ENCODE data around the gene UBAP2. TPM values are rescaled to one million over a fixed set of nuclear protein-coding genes. Genes with fewer than 3 reads are reported as not detected.
"Not testable (repeated sequence)": the region's sequence is repeated elsewhere in the genome, so short reads cannot be mapped to it uniquely, and the experiment has no call there.

The UBAP2 gene
- total RNA-seq, 1 donor from 2014 or later: 40.4 TPM

DNA sequence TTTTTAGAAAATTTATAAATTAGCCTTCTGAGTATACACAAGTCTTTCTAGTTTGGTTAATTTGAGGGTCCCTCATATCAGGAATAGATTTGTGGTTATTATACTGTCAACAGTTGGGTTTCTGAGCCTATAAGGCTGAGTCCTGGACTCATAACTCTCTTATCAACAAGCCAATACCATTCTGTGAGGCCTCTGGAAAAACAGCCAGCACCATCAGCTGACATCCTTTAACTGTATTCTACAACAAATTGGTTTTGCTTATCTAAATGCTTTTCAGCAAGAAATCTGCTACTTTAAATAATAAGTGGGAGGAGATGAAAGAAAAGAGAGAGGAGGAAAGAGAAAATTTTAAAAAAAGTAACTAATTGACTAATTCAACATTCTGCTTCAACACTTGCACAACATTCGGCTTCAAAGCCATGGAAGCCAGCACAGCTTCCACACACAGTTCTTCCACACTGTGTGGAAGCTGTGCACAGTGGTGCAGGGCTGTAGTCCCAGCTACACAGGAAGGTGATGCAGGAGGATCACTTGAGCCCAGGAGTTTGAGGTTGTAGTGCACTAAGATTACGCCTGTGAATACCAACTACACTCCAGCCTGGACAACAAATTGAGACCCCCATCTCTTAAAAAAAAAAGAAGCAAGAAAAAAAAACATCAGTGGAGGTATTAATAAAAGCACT is 84.5 kb downstream of the UBAP2 start:
- no peak for DNase-seq (ENCODE audit: low read depth)

DNA sequence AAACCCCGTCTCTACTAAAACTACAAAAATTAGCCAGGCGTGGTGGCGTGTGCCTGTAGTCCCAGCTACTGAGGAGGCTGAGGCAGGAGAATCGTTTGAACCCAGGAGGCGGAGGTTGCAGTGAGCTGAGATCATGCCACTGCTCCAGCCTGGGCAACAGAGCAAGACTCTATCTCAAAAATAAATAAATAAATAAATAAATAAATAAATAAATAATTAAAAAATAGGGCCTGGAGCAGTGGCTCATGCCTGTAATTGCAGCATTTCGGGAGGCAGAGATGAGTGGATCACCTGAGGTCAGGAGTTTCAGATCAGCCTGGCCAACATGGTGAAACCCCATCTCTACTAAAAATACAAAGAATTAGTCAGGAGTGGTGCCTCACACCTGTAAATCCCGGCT is 86.2 kb downstream of the UBAP2 start:
- not testable (repeated sequence) for DNase-seq (ENCODE audit: low read depth)

DNA sequence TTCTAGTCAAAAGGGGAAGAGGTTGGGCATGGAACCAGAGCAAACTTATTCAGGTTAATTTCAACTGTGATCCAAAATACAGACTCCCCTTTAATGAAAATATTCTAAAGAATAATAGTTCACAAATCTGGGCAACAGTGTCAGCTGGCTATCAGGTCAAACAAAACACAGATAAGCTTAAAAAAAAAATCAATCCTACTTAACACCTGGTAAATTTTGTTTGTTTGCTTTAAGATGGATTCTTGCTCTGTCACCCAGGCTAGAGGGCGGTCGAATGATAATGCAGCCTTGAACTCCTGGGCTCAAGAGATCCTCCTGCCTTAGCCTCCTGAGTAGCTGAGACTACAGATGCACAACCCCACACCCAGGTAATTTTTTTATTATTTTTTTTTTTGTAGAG is 89.0 kb downstream of the UBAP2 start:
- no peak for DNase-seq (ENCODE audit: low read depth)

DNA sequence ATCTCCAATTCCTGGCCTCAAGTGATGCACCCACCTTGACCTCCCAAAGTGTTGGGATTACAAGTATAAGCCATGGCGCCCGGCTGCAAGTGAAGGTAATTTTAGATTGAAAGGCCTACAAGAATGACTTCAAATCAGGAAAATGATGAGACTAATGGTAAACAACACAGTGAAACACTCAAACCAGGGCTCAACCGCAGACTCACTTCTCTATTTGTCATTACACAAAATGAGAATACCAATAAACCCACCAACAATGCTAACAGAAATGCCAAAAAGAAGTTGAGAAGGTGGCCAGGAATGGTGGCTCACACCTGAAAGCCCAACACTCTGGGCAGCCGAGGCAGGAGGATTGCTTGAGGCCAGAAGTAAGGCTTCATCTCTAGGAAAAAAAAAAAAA is 92.1 kb downstream of the UBAP2 start:
- DNase-seq (ENCODE audit: low read depth): no peak

DNA sequence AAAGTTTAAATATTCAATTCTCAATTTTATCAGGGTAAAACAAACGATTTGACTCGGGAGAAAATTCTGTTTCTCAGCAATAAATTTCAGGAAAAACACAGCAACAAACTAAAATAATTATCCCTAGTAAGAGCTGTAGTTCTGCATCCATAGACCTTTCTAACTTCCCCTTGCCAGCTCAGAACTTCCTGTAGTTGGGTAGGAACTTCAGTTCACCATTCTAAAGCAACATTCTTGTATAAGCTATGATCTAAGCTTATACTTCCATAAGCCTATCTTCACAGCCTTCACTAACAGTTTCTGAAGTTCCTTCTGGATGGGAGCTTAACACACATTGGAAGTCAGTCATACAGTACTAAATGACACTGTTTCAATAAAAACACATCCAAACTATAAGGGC is 96.6 kb downstream of the UBAP2 start:
- no peak for DNase-seq (ENCODE audit: low read depth)

DNA sequence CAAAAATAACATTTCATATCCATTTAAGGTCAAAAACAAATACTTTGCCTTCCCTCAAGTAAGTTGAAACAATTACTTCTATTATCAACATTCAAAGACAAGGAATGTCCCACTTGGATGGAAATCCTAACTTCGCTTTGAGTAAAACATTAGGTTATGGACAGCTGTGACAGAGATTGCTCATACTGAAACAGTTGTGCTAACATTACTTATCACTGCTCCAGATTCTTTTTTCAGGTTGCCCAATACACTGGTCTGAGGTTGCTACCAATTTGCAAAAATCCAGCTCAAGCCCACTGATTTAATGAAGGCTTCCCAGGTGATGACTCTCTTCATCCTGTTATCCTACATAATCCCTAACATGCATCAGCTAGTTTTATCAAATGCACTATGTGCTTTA is 98.3 kb downstream of the UBAP2 start:
- DNase-seq (ENCODE audit: low read depth): no peak

DNA sequence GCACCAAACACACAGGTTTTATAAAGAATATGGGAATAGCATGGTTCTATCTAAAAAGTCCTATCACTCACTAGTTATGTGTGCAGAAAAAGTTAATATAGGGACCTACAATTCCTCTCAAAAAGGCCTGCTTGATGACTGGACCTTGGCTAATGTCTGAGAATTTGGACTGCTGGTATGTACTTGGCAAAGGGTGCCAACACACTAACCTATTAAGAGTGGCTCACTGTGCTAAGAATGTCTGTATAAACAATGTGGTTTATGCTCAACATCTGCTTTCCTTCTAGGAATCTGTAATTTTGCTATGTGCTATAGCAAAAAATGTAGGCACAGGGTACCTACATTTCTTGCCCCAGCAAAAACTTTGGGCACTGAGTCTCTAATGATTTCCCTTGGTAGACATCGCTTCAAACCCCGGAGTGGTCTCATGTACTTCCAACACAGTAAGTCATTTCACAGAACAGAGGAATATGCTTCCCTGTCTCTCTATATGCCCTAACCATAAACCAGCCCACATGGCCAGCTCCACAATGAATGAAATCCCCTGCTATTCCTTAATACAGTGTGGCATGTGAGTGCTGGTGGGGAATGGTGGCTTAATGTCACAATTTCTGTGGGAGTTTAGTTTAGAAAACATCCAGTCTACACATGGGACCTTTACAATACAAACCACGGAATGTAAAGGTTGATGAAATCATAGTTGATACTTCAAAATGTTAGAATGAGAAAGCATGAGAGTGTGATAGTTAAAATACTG is 101.7 kb downstream of the UBAP2 start:
- DNase-seq (ENCODE audit: low read depth): peak; percentile 97

DNA sequence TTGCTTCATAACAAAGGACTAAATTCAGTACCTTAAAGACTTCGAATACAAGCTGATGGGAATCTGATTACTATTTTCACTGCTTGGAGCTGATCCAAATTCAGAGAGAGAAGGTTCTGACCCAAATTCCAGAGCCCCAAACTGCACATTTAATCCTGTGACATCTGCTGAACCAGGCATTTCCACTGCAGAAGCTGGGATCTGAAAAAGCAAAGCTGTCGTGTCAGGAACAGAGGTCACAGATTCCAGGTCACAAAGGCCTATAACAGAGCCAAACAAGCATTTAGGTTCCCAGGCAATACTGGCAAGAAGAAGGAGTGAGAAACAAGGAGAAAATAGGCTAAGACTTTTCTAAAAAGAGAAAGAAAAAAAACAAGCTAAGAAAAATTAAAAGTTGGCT is 105.3 kb downstream of the UBAP2 start:
- no peak for DNase-seq (ENCODE audit: low read depth)

DNA sequence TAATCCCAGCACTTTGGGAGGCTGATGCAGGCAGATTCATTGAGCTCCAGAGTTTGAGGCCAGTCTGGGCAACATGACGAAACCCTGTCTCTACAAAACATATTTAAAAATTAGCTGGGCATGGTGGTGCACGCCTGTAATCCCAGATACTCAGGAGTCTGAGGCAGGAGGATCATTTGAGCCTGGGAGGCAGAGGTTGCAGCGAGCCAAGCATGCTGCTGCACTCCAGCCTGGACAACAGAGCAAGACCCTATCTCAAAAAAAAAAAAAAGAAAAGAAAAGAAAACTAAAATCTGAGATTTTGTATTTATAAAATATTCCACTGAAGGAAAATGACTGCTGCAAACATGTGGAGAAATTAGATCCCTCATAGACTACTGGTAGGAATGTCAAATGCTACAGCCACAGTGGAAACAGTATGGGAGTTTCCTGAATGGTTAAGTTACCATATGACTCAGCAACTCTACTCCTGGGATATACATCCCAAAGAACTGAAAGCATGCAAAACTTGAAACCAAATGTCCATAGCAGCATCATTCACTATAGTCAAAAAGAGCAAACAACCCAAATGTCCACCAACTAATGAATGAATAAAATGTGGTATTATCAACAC is 106.1 kb downstream of the UBAP2 start:
- DNase-seq (ENCODE audit: low read depth): peak; percentile 64

DNA sequence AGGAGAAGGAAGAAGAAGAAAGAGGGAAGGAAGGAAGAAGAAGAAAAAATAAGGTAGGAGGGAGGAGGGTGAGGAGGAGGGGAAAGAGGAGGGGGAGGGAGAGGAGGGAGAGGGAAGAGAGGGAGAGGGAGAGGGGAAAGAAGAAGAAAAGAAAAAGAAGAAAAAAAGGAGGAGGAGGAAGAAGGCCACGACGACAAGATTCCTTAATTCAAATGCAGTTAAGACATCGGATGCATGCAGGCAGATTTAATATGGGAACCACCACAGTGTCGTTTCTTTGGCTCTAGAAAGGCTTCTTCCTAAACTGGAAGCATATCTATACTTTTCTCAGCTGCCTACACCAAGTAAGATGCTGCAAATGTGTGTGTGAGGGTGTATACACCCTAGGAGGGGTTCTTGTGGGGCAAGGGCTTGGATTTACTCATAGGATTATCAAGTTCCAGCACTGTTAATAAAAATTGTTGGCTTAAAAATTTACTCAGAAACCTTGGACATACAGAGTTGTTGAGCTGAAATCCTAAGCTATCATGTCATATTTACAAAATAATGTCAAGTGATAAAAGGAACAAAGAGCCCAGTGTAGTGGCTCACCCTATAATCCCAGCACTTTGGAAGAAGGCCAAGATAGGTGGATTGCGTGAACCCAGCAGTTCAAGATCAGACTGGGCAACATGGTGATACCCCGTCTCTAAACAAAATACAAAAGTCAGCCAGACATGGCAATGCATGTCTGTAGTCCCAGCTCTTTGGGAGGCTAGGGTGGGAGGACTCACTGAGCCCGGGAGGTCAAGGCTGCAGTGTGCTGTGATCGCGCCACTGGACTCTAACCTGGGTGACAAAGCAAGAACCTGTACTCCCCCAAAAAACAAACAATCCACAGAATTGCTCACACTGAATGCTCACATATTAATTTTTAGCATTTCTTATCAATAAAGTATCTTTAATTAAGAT is 108.5 kb downstream of the UBAP2 start:
- no peak for DNase-seq (ENCODE audit: low read depth)

DNA sequence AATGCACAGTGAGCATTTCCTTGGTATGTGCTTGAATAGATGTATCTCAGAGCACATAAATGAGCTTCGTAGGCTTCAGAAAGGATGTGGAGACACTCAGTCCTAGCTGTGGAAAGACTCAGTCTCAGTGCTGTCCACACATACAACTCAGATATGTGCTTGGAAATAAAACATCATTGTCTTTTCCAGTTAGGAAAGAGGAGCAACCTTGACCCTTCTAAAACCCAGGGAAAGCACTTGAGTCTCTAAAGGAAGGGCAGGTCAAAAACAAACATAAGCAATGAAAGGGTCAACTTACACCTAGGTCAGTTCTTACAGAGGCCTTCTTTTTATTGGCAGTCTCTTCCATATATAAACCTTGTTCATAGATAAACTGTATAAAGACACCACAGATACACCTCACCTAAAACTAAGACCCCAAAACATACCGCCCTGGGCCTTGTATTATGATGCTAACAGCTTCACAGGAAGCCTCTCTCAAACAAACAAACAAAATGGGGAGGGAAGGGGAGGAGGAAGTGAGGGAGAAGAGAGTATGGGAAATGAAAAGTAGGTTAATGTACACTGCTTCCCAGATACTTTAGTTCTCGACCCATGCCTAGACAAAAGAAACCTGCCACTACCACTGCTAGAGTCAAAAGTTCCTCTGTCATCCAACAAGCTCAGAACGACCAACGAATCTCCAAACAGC is 114.4 kb downstream of the UBAP2 start:
- DNase-seq (ENCODE audit: low read depth): no peak

DNA sequence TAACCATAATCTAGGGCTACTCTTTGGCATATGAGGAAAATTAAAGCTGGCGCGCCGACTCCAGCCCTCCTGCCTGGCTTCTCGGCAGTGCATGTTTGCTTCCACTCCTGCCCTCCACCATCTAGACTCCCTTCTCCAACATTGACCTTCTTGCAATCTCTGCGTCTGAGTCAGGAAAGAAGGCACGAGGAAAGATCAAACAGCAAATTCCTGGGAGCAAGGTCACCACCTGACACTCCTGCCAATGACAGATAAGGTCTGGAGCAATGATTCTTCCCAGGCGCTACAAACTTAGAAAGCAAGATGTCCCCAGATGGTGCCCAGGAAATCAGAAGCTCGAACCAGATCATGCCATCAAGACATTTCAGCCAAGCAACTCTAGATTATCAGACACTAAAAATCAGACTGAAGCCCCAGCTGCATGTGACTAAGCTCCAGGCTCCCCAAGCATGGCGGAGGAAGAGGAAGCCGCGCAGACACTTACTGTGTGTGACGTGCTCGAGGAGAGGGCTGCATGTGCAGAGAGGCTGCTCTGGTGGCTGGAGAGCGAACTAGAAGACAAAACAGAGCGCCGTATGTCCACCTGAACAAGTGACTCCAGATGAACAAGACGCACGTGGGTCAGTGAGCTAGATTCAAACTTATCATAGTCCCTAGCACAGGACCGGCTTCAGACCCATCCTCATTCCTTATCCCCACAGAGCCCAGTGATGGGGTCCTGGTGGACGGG is 116.4 kb downstream of the UBAP2 start:
- no peak for DNase-seq (ENCODE audit: low read depth)

DNA sequence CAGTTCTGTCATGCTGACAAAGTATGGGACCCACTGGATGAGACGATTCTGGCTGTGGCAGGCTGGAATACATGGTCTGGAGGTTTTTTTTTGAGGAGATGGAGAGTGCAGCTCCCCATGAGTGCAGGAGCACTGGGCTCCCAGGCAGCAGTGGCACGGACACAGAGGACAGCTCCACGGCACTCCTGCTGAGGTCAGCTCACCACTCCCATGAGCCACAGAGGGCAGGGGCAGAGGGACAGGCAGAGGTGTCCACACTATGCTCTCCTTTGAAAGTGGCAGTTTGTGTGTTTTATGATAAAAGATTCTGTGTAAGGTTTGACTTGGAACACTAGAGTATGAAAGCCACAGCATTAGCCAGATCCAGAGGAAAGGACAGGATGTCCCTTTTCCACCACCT is 117.4 kb downstream of the UBAP2 start:
- DNase-seq (ENCODE audit: low read depth): no peak

DNA sequence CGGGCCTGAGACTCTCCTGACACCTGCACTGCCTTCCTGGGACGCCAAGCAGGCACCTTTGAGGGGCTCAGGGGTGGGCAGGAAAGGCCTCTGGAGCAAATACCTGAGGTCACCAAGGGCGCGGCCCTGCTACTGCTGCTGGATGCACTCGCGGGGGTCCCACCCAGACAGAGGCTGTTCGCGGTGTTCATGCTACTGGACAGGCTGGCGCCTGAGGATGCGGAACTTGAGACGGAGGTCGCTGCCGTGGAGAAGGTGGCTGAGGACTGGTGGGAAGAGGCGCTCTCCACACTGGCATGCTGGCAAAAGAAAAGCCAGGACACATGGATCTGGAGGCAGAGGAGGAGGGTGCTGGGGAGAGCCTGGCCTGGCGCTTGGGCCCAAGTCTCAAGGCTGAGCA is 121.0 kb downstream of the UBAP2 start:
- no peak for DNase-seq (ENCODE audit: low read depth)

DNA sequence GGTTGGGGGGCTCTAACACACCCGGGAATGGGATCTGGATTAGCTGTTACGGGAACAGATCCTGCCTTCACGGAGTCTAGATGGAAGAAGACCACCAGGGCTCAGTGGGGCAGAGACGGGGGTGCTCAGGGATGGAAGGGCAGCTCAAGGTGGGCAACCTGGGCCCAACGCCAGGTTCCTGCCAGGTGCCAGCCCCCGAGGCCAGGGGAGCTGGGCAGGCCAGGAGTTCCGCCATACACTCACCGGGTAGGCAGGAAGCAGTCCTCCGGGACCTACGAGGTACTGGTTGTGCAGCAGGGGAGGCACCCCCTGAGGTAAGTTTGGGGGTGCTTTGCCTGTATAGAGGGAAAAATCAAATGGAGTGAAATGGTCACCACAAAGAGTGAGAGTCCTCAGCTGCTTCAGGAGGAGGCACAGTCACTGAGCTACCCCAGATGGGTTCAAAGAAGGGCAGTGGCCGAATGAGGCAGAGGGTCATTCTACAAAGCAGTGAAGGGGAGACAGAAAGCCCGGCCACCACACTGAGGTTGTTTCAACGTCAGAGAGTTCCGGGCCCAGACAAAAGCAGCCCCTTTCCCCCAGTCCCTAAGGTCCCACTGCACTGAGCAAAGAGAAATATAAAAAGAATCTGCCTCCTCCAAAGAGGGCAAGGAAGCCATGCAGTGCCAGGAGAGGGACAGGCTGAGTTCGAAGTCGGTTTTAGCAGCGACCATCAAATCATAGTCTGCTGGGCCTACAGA is 121.8 kb downstream of the UBAP2 start:
- no peak for DNase-seq (ENCODE audit: low read depth)

DNA sequence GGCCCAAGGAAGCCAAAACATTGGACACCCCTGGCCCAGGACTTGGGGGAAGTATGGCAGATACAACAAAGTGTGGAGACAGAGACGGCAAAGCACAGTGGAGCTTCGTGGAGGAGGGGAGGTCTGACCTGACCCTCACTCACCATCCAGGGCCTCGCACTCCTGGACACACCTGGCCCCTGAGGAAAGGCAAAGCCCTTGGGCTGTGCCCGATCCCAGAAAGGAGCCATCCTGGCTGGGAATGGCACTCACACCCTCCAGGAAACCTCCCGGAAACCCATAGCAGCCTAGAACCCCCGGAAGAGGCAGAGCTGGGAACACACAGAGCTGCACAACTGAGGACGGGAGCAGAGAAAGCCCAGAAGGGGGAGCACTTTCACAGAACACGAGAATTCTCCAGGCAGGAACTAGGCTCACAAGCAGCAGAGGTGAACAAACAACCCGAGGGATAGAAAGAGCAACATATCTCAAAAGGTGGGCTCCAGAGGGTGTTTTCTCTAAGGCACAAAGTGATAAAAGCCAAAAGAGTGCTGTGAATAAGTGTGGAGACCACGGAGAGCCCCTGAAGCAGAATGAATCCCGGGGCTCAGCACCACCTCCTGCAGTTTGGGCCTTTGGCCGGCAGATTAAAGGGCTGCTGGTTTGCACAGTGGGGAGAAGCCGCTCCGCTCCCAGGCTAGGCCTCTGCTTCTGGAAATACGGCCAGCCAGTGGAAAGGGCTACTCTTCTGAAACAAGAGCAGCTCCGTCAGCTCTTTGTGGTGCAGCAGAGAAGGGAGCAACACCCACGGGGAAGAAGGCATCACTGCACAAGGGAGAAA is 123.5 kb downstream of the UBAP2 start:
- peak; percentile 47 for DNase-seq (ENCODE audit: low read depth)

DNA sequence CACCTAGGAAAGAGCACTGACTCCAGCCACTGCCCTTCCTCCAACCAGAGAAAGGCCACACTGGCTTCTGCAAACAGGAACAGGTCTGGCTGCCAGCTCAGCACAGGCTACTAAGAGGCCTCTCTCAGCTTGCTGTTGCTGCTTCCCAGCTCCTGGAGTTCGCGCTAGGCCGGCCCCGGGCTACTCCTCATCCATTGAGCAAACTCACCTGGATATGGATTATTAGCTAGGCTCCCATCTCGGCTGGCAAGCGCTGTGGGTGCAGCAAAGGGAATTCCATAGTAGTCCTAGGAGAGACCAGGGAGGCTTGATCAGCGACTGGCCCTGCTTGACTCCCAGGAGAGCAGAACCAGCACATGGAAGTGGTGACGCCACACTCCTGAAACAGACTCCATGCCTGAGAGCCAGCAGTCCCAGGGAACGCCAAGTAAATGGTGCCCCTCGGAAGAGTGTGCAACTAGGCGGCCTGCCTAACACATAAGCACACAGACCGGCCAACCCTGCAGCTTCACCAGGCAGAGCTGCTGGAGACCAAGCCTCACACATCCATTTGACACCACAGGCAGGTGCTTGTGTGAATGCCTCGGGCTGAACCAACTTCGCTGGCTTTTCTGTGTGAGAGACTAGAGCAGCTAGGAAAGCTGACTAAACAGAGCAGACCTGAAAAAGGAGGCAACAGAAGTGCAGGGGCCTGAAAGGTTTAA is 124.5 kb downstream of the UBAP2 start:
- no peak for DNase-seq (ENCODE audit: low read depth)

DNA sequence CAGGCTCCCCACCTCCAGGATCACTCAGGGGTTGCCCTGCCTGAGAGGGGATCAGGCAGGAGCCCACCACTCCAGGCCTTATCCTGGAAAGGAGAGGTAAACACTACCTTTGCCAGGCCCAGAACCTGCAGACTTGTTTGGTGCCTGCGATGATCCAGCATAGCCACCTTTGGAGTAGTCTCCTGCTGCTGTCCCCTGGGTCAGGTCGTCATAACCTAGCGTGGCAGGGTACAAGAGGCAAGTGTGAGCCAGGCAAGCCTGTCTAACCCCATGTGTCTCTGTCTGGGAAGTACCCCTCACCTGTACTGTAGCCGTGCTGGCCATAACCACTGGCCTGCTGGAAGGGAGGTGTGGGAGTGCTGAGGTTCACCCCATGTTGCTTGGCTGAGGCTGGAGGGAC is 125.6 kb downstream of the UBAP2 start:
- DNase-seq (ENCODE audit: low read depth): no peak
